HepG2 (cell line): ENCODE measurements around the gene SF3A2. TPM values are rescaled to one million over a fixed set of nuclear protein-coding genes. Genes with fewer than 3 reads are reported as not detected.

Source experiments
- CCAR2 ChIP-seq: fragments of 200-400 bp; formaldehyde crosslinking; optimal IDR thresholded peaks from 2 replicates; pipeline ENCODE3; 2018; ENCODE audit warnings: low read depth, mild to moderate bottlenecking, low read length, moderate library complexity
- CHD2 ChIP-seq: IDR thresholded peaks from 2 replicates; pipeline ENCODE4 v1.6.1; 2011; ENCODE audit warnings: low read depth, low read length, improper control_type of control experiment
- ELF4 ChIP-seq: sonication (generic); formaldehyde crosslinking; IDR thresholded peaks from 2 replicates; pipeline ENCODE4 v1.5.0; 2020; ENCODE audit warnings: missing genetic modification reagents, mild to moderate bottlenecking, moderate library complexity, borderline replicate concordance
- ESRRA ChIP-seq: sonication (generic); formaldehyde crosslinking; IDR thresholded peaks from 2 replicates; pipeline ENCODE4 v1.5.1; 2020; ENCODE audit warnings: mild to moderate bottlenecking, low read depth, missing genetic modification reagents
- LCORL ChIP-seq, 2 experiments: fragments of 450-650 bp in 1 of 2; sonication (generic) in 1 of 2; formaldehyde crosslinking in 1 of 2; IDR thresholded peaks; 2 replicates each; pipeline versions ENCODE4 v1.5.0 to v1.6.1; 2017 to 2020; ENCODE audit warnings: antibody characterized with exemption in 1 of 2, missing genetic modification reagents in 1 of 2
- MLXIP ChIP-seq: sonication (generic); formaldehyde crosslinking; IDR thresholded peaks from 2 replicates; pipeline ENCODE4 v1.9.0; 2021; ENCODE audit warnings: missing genetic modification reagents, borderline replicate concordance
- NRL ChIP-seq: sonication (generic); formaldehyde crosslinking; IDR thresholded peaks from 2 replicates; pipeline ENCODE4 v1.5.0; 2020; ENCODE audit warnings: missing genetic modification reagents, mild to moderate bottlenecking, moderate library complexity, borderline replicate concordance
- POLR2A ChIP-seq, 2 experiments: IDR thresholded peaks; 2 replicates each; pipeline ENCODE4 v1.6.1; 2011; ENCODE audit warnings: low read depth in 2 of 2, low read length in 2 of 2, mild to moderate bottlenecking in 1 of 2, moderate library complexity in 1 of 2; ENCODE audit not compliant: insufficient read depth in 1 of 2
- TAF1 ChIP-seq: sonication (generic); formaldehyde crosslinking; IDR thresholded peaks from 2 replicates; pipeline ENCODE4 v1.4.0; 2020; ENCODE audit warnings: missing genetic modification reagents
- TCF7L2 ChIP-seq: IDR thresholded peaks from 2 replicates; pipeline ENCODE4 v1.6.1; 2011; ENCODE audit warnings: mild to moderate bottlenecking, low read depth, low read length, moderate library complexity
- TP53 ChIP-seq: sonication (generic); formaldehyde crosslinking; conservative IDR thresholded peaks from 2 replicates; pipeline ENCODE4 v1.4.0; 2020; ENCODE audit warnings: missing genetic modification reagents
- TRAFD1 ChIP-seq: sonication (generic); formaldehyde crosslinking; IDR thresholded peaks from 2 replicates; pipeline ENCODE4 v1.5.1; 2020; ENCODE audit warnings: missing genetic modification reagents, mild to moderate bottlenecking, borderline replicate concordance
- U2AF2 ChIP-seq: fragments of 200-400 bp; formaldehyde crosslinking; IDR thresholded peaks from 2 replicates; pipeline ENCODE4 v1.6.1; 2017; ENCODE audit warnings: low read depth, mild to moderate bottlenecking, low read length
- ZC3H4 ChIP-seq: sonication (generic); formaldehyde crosslinking; IDR thresholded peaks from 2 replicates; pipeline ENCODE4 v1.4.0; 2020; ENCODE audit warnings: missing genetic modification reagents, borderline replicate concordance
- ZNF10 ChIP-seq: sonication (generic); formaldehyde crosslinking; IDR thresholded peaks from 2 replicates; pipeline ENCODE4 v1.4.0; 2020; ENCODE audit warnings: mild to moderate bottlenecking, low read depth, missing genetic modification reagents, borderline replicate concordance
- ZNF205 ChIP-seq: IDR thresholded peaks from 2 replicates; pipeline ENCODE4 v1.6.1; 2018; ENCODE audit warnings: missing biosample characterization, missing genetic modification reagents
- ZNF225 ChIP-seq: sonication (generic); formaldehyde crosslinking; IDR thresholded peaks from 2 replicates; pipeline ENCODE4 v1.4.0; 2020; ENCODE audit warnings: mild to moderate bottlenecking, missing genetic modification reagents
- ZNF468 ChIP-seq: sonication (generic); formaldehyde crosslinking; IDR thresholded peaks from 2 replicates; pipeline ENCODE4 v1.8.0; 2022; ENCODE audit warnings: mild to moderate bottlenecking, moderate library complexity, missing genetic modification reagents
- ZNF549 ChIP-seq: sonication (generic); formaldehyde crosslinking; IDR thresholded peaks from 2 replicates; pipeline ENCODE4 v1.5.0; 2020; ENCODE audit warnings: missing genetic modification reagents
- ZNF839 ChIP-seq: sonication (generic); formaldehyde crosslinking; IDR thresholded peaks from 2 replicates; pipeline ENCODE4 v1.4.0; 2020; ENCODE audit warnings: missing genetic modification reagents, mild to moderate bottlenecking, borderline replicate concordance
- ZSCAN20 ChIP-seq: sonication (generic); formaldehyde crosslinking; IDR thresholded peaks from 2 replicates; pipeline ENCODE4 v1.4.0; 2020; ENCODE audit warnings: missing genetic modification reagents, mild to moderate bottlenecking, borderline replicate concordance
- polyA plus RNA-seq, 8 experiments: library from polyadenylated mRNA; depleted of rRNA in 3 of 8; stranded (reverse) in 7 of 8; unstranded in 1 of 8; fragments of >200 nt; fragmentation: Illumina TruSeq in 4 of 8; extraction: Trizol in 4 of 8; gene quantifications; 2 replicates each; pipeline versions ENCODE4 v1.2.1 to v1.2.3, GENCODE V29; 2011 to 2016; ENCODE audit warnings: low read depth in 4 of 8, missing spikeins in 1 of 8, mixed read lengths in 1 of 8; ENCODE audit not compliant: insufficient read depth in 1 of 8
- total RNA-seq, 5 experiments: library from RNA; depleted of rRNA; stranded (reverse); fragments of >200 nt; fragmentation: Illumina TruSeq; extraction: Trizol; gene quantifications; 2 replicates each; pipeline ENCODE4 v1.2.3, GENCODE V29; 2016; ENCODE audit warnings: low read depth in 1 of 5
- TF ChIP-seq, protein P1 (sequence below): sonication (generic); formaldehyde crosslinking; IDR thresholded peaks from 2 replicates; pipeline ENCODE4 v1.8.1; 2023; ENCODE audit warnings: mild to moderate bottlenecking, inconsistent platforms, moderate library complexity, missing genetic modification reagents, borderline replicate concordance
- TF ChIP-seq, protein P2 (sequence below): sonication (generic); formaldehyde crosslinking; IDR thresholded peaks from 2 replicates; pipeline ENCODE4 v1.4.0; 2020; ENCODE audit warnings: missing genetic modification reagents; ENCODE audit errors: not compliant biosample characterization

The SF3A2 gene
- total and polyA plus RNA-seq, 2 of the 13 experiments (the other 11 are each of a cell fraction or from before 2014, with no cell fraction given) = 8.6 to 8.8 TPM

- TF ChIP-seq ZNF205 (peak; percentile 91), CHD2 (no peak; the same call in 1 of the 2 replicates), U2AF2 (no peak), ZNF549 (CRISPR knock-in tag) (no peak), MLXIP (peak; percentile 74; the same call in 1 of the 2 replicates), NRL (CRISPR knock-in tag) (peak; percentile 99), TP53 (peak; percentile 83), ESRRA (peak; percentile 73), TRAFD1 (CRISPR knock-in tag) (peak; percentile 82; the same call in 1 of the 2 replicates), TAF1 (peak; percentile 77), ZNF10 (no peak), ZNF225 (peak; percentile 89), ZC3H4 (CRISPR knock-in tag) (peak; percentile 53; the same call in 1 of the 2 replicates), CCAR2 (no peak), ZSCAN20 (CRISPR knock-in tag) (0 out of 2 replicates have a peak, but pooled peaks have one; percentile 23), LCORL (IDR thresholded peaks at IDR 0.05) (no peak), LCORL (CRISPR knock-in tag; IDR thresholded peaks at IDR 0.05) (peak; percentile 88), ZNF468 (CRISPR knock-in tag) (no peak), TCF7L2 (no peak), POLR2A (IDR thresholded peaks at IDR 0.05; ENCODE audit: insufficient read depth in 1 of 2, low read depth in 2 of 2, low read length in 2 of 2) (peak; percentile 67 to 70), ELF4 (CRISPR knock-in tag) (no peak; the same call in 1 of the 2 replicates), ZNF839 (CRISPR knock-in tag) (peak; percentile 96)
- TF ChIP-seq, protein P1, sequence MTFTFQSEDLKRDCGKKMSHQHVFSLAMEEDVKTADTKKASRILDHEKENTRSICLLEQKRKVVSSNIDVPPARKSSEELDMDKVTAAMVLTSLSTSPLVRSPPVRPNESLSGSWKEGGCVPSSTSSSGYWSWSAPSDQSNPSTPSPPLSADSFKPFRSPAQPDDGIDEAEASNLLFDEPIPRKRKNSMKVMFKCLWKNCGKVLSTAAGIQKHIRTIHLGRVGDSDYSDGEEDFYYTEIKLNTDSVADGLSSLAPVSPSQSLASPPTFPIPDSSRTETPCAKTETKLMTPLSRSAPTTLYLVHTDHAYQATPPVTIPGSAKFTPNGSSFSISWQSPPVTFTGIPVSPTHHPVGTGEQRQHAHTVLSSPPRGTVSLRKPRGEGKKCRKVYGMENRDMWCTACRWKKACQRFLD (CRISPR knock-in tag) = peak; percentile 94; the same call in 1 of the 2 replicates
- TF ChIP-seq, protein P2, sequence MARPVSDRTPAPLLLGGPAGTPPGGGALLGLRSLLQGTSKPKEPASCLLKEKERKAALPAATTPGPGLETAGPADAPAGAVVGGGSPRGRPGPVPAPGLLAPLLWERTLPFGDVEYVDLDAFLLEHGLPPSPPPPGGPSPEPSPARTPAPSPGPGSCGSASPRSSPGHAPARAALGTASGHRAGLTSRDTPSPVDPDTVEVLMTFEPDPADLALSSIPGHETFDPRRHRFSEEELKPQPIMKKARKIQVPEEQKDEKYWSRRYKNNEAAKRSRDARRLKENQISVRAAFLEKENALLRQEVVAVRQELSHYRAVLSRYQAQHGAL = peak; percentile 18
Measured at GRCh38 chr19:2236314-2237050, at the start of gene SF3A2, which contains the start of gene PLEKHJ1 (continued).
